Activated T-helper 17 cell treated with anti-CD3 and anti-CD28 coated beads, Interleukin-2, amount 50 U/mL, for 72 hours (primary cell): ENCODE measurements around the gene ZNF423. TPM values are rescaled to one million over a fixed set of nuclear protein-coding genes. Genes with fewer than 3 reads are reported as not detected.

Experiments used
- ATAC-seq: fragments of 150-1000 bp; cut with Tn5 transposase; replicated peaks from 2 replicates; pipeline ENCODE4 v1.10.0; 2021; ENCODE audit warnings: mild to moderate bottlenecking, moderate library complexity
- H3K27ac Mint-ChIP-seq: one replicate; pipeline ENCODE4 v1.8.0; 2022; ENCODE audit warnings: mixed read lengths
- H3K27me3 Mint-ChIP-seq: one replicate; pipeline ENCODE4 v1.8.0; 2022; ENCODE audit warnings: mixed read lengths
- H3K36me3 Mint-ChIP-seq: one replicate; pipeline ENCODE4 v1.8.0; 2022; ENCODE audit warnings: low read depth, mild to moderate bottlenecking, mixed read lengths
- H3K4me1 Mint-ChIP-seq: one replicate; pipeline ENCODE4 v1.8.0; 2022; ENCODE audit warnings: mixed read lengths
- H3K4me3 Mint-ChIP-seq: one replicate; pipeline ENCODE4 v1.8.0; 2022; ENCODE audit warnings: mild to moderate bottlenecking, mixed read lengths
- H3K9me3 Mint-ChIP-seq: one replicate; pipeline ENCODE4 v1.8.0; 2022; ENCODE audit warnings: mixed read lengths
- total RNA-seq, 2 donors: library from RNA; stranded (reverse); gene quantifications; one replicate each; pipeline ENCODE4 v1.2.3, GENCODE V29; 2022

The ZNF423 gene
- total RNA-seq, 2 donors from 2014 or later, result not detected

DNA sequence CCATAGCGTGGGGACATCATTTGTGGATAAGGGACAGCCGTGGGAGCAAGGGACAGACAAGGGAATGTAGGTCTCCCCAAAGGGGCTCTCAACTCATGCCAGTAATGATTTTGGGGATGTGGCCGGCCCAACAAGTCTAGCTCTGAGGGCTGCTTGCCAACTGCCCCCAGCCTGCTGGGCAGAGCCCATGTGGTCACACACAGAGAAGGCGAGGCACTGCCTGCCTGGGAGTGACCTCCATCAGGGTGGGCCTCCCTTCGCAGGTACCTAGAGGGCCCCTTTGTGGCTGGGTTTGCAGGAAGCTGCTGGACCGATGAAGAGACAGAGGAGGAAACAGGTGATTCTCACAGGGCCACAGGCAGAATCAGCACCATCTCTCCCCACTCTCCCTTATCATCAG lies 305.2 kb downstream of the ZNF423 start:
- H3K9me3 Mint-ChIP-seq, result no peaks in the 10 kb centered on the region
- no peak for ATAC-seq
- H3K27me3 Mint-ChIP-seq, result peaks cover 9% of the 10 kb centered on the region
- no peak overlapping the region for H3K4me3 Mint-ChIP-seq
- no peaks in the 10 kb centered on the region for H3K36me3 Mint-ChIP-seq
- H3K27ac Mint-ChIP-seq, result no peak overlapping the region
- H3K4me1 Mint-ChIP-seq, result no peaks in the 10 kb centered on the region

DNA sequence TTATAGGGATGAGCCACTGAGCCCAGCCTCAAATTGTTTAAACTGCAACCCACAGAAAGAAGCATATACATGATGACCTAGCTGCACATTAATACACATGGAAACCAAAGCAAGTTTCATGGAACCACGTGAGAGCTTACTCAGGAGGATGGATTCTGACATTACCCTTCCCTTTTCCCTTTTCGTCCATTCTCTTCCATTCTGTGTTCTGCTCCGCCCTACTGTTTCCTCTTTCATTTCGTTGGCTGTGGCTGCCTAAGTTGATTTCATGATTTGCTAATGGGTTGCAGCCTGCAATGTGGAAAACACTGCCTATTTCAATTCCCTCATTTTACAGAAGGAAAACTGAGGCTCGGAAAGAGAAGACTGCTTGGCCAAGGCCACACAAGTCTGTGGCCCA lies 305.8 kb downstream of the ZNF423 start:
- H3K4me1 Mint-ChIP-seq, result no peaks in the 10 kb centered on the region
- ATAC-seq, result no peak
- H3K27me3 Mint-ChIP-seq, result peaks cover 9% of the 10 kb centered on the region
- no peak overlapping the region for H3K4me3 Mint-ChIP-seq
- H3K36me3 Mint-ChIP-seq, result no peaks in the 10 kb centered on the region
- H3K9me3 Mint-ChIP-seq, result no peaks in the 10 kb centered on the region
- no peak overlapping the region for H3K27ac Mint-ChIP-seq

DNA sequence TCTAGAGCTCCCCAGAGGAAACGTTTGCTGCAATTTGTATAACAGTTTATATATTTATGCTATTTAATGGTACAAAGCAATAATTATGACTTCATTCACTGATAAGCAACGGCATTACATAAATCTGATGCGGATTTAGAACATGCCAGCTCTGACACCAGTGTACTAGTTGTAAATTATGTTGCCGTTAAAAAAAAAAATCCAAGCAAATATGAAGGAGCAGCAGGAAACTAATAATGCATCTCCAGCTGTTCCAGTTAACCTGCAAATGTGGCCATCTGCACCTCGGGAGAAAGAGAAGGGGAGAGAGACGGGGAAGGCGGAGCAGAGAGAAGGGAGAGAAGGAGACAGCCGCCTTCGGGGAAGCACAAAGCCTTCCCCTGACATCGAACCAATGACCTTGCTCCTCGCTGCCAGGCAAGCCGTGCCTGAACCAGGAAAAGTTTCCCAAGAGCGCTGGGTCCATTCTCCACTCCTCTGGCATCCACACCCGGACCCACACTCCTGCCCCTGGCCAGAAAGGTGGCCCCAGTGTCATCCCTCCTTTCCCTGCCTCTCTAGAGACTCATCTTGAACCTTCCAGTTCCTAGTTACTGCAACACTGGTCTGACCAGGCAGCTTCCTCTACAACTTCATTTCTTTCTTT lies 307.5 kb downstream of the ZNF423 start:
- H3K4me3 Mint-ChIP-seq, result no peak overlapping the region

GRCh38 chr16:49547448-49547847 lies 308.5 kb downstream of the ZNF423 start:
- no peak for ATAC-seq
- Mint-ChIP-seq H3K27ac (no peak overlapping the region), H3K27me3 (peaks cover 3% of the 10 kb centered on the region), H3K36me3 (no peaks in the 10 kb centered on the region), H3K4me1 (no peaks in the 10 kb centered on the region), H3K4me3 (no peak overlapping the region), H3K9me3 (no peaks in the 10 kb centered on the region)

More for the DNA sequence above, 307.5 kb downstream of the ZNF423 start:
- H3K9me3 Mint-ChIP-seq, result no peaks in the 10 kb centered on the region
- no peaks in the 10 kb centered on the region for H3K36me3 Mint-ChIP-seq
- H3K4me1 Mint-ChIP-seq, result no peaks in the 10 kb centered on the region
- peaks cover 3% of the 10 kb centered on the region for H3K27me3 Mint-ChIP-seq
- H3K27ac Mint-ChIP-seq, result no peak overlapping the region
- no peak for ATAC-seq

DNA sequence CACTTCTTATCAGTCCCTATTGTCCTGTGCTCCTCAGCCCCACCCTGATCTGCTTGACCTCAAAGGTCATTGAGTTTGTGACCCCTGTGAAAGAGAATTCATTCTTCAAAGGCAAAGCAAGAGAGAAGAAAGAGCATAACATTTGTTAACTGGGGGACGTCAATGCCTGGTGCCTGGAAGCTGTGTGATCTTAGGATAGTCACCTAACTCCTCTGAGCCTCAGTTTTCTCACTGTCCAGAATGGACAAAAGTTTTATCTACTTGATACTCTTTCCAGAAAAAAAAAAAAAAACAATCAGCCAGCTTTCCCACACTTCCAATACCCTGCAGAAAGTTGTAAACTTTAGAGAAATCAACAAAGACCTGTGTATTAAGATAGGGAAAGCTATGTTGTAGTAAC lies 309.2 kb downstream of the ZNF423 start:
- Mint-ChIP-seq H3K9me3 (no peaks in the 10 kb centered on the region), H3K27ac (no peak overlapping the region), H3K4me1 (no peaks in the 10 kb centered on the region), H3K36me3 (no peaks in the 10 kb centered on the region), H3K4me3 (no peak overlapping the region), H3K27me3 (peaks cover 3% of the 10 kb centered on the region)
- ATAC-seq, result no peak

DNA sequence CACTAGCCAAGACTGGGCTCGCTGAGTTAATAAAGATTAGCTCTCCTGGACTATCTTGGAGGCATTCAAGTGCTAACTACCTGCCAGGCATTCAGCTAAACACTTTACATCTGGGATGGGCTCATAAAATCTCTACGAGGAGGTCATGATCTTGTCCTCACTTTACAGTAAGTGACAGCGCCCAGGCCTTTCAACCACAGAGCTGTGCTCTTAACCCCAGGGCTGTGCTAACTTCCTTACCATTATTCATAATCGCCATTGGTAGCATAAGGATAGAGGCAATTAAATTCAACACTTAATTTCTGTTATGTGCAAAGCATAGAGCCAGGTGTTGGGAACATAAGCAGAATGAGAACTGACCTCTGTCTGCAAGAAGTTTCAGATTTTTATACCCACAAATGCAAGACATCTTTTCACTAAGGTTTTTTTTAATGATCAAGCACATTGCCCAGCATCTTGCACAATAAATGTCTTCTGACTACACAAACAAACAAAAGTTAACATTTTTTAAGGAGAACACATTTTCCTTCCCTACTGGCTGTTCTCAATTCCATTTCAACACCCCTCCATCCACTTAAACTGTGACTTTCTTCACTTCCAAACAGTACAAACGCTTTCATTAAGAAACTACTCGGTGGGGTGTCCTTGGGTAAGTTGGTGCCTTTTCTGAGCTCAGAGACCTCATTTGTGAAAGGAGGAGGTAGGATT lies 310.0 kb downstream of the ZNF423 start:
- ATAC-seq, result no peak
- Mint-ChIP-seq H3K9me3 (no peaks in the 10 kb centered on the region), H3K36me3 (no peaks in the 10 kb centered on the region), H3K27me3 (peaks cover 3% of the 10 kb centered on the region), H3K4me3 (no peak overlapping the region), H3K4me1 (no peaks in the 10 kb centered on the region), H3K27ac (no peak overlapping the region)

DNA sequence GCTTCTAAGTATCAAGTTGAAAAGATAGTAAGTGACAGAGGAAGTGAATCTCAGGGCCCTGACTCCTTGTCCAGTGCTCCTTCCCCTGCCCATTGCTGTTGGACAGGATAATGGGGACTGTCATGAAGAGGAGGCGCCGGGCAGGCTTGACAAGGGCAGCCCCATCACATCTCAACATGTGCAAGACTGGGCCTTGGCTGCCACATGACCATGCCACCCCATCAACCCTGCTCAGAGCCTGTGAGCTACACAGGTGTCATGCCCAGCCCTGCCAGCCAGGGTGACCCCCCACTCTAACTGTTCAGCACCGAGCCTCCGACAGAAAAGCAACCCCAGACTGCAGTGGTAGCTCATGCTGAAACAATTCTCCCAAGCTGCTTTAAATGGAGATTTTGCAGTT lies 310.7 kb downstream of the ZNF423 start:
- no peaks in the 10 kb centered on the region for H3K4me1 Mint-ChIP-seq
- H3K9me3 Mint-ChIP-seq, result no peaks in the 10 kb centered on the region
- ATAC-seq, result no peak
- H3K36me3 Mint-ChIP-seq, result no peaks in the 10 kb centered on the region
- H3K27me3 Mint-ChIP-seq, result peaks cover 3% of the 10 kb centered on the region
- no peak overlapping the region for H3K4me3 Mint-ChIP-seq
- no peak overlapping the region for H3K27ac Mint-ChIP-seq

DNA sequence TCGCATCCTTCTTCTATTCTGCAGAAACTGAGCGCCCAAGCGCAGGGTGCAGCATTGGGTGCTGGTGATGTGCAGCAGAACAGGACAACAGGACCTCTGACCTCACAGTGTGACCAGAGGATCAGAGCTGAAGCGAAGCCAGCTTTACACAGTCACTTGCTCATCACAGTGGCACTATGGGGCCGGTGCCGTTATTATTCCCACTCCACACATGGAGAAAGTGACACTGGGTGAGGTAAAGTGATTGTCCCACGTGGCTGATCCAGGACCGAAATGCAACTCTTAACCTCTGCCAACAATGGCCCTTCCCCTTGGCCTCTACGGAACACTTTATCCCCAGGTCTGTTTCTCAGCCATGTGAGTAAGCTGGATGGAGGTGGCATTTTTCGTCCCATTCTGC lies 311.1 kb downstream of the ZNF423 start:
- Mint-ChIP-seq H3K27me3 (peaks cover 3% of the 10 kb centered on the region), H3K4me1 (no peaks in the 10 kb centered on the region), H3K27ac (no peak overlapping the region), H3K36me3 (no peaks in the 10 kb centered on the region), H3K4me3 (no peak overlapping the region), H3K9me3 (no peaks in the 10 kb centered on the region)
- ATAC-seq, result no peak

GRCh38 chr16:49543631-49543946 lies 312.3 kb downstream of the ZNF423 start:
- H3K27ac Mint-ChIP-seq, result no peak overlapping the region
- no peak overlapping the region for H3K4me3 Mint-ChIP-seq
- ATAC-seq, result no peak
- H3K27me3 Mint-ChIP-seq, result peaks cover under 1% of the 10 kb centered on the region
- H3K36me3 Mint-ChIP-seq, result no peaks in the 10 kb centered on the region
- H3K9me3 Mint-ChIP-seq, result no peaks in the 10 kb centered on the region
- H3K4me1 Mint-ChIP-seq, result no peaks in the 10 kb centered on the region

DNA sequence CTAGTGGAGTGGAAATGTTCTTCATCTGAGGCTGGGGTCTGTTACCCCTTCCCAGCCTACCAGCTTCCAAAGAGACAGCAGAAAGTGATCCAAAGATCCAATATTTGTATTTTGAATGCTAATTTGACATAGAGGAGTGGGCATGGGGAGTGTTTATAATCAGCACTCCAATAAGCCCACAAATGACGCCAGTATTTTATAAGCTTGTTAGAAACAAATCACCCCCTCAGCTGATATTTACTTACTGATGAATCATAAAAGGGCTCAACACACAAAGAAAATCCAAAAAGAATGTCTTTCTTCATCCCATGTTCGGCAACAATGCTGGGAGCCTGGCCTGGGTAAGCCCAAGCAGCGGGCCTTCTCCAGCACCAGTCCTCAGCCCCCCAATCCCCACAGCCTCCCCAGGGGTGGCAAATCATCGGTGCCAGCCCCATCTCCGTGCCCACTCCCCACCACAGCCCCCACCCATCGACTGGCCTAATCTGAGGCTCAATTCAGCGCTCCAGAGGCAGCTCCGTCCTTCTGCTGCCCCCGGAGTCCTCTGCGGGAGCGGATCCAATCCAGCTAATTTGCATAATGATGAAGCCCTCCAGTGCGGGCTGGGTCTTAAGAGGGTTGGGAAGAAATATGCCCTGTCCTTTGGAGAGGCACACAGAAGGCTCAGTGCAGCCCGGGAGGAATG lies 312.8 kb downstream of the ZNF423 start:
- H3K4me1 Mint-ChIP-seq, result no peaks in the 10 kb centered on the region
- no peak overlapping the region for H3K27ac Mint-ChIP-seq
- H3K36me3 Mint-ChIP-seq, result no peaks in the 10 kb centered on the region
- H3K4me3 Mint-ChIP-seq, result no peak overlapping the region
- no peaks in the 10 kb centered on the region for H3K9me3 Mint-ChIP-seq
- no peaks in the 10 kb centered on the region for H3K27me3 Mint-ChIP-seq
- ATAC-seq, result no peak

DNA sequence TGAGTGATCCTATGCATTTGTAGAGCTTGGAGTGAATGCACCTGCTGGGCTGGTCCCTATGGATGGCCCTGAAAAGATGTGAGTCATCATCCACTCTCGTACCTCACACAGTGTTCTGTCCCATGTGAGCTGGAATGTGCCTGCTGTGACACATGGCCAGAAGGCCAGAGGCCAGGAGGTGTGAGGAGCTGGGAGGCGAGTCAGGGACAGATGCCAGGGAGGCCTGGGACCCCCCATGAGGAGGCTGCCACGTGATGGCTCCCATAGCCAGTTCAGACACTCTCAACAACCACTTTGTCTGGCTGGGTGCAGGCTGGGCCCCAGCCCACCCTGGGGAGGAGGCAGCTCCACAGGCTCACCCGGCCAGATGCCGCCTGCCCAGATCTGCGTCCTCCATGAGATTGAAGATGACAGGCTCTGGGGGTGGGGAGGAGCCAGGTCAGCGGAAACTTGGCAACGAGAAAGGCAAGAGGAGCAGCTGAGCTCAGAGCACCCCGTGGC lies 313.5 kb downstream of the ZNF423 start:
- H3K36me3 Mint-ChIP-seq, result no peaks in the 10 kb centered on the region
- H3K9me3 Mint-ChIP-seq, result no peaks in the 10 kb centered on the region
- no peak overlapping the region for H3K4me3 Mint-ChIP-seq
- no peak overlapping the region for H3K27ac Mint-ChIP-seq
- no peaks in the 10 kb centered on the region for H3K27me3 Mint-ChIP-seq
- ATAC-seq, result no peak
- H3K4me1 Mint-ChIP-seq, result no peaks in the 10 kb centered on the region

DNA sequence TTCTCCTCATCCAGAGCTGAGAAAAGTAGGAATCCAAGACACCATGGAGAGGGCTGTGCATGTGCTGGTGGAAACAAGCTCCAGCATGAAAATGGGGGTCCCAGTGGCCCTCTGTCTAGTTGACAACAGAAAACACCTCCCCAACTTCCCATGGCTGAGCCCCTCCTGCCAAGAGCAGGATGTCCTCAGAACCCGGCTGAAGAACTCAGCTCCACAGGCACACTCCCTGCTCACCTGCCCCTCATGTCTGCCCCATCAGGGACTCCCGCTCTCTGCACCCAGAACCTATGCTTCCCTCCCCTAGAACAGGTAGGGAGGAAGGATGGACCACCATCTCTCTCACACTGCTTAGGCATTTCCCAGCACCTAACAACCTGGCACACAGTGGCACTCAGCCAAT lies 315.1 kb downstream of the ZNF423 start:
- H3K36me3 Mint-ChIP-seq, result no peaks in the 10 kb centered on the region
- no peaks in the 10 kb centered on the region for H3K9me3 Mint-ChIP-seq
- H3K27me3 Mint-ChIP-seq, result no peaks in the 10 kb centered on the region
- H3K27ac Mint-ChIP-seq, result no peak overlapping the region
- no peaks in the 10 kb centered on the region for H3K4me1 Mint-ChIP-seq
- ATAC-seq, result no peak
- H3K4me3 Mint-ChIP-seq, result no peak overlapping the region

DNA sequence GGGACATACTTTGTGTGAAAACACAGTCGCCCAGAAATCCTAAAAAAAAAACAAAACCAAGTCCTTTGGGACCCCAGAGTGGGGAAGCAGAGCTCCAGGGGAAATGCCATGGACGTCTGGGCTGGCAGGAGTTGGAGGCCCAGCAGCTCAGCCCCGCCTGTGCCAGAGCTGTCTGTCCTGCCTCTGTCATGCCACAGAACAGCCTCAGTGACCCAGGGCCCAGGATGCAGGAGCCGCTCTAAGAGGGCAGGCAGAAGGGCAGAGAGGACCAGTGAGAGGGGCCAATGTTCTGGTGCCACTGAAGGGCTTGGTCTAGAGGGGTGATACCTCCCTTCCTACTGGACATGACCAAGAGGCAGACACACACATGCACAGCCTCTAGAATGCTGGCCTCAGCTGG lies 316.2 kb downstream of the ZNF423 start:
- no peaks in the 10 kb centered on the region for H3K27me3 Mint-ChIP-seq
- H3K4me3 Mint-ChIP-seq, result no peak overlapping the region
- no peaks in the 10 kb centered on the region for H3K4me1 Mint-ChIP-seq
- H3K27ac Mint-ChIP-seq, result no peak overlapping the region
- ATAC-seq, result no peak
- no peaks in the 10 kb centered on the region for H3K9me3 Mint-ChIP-seq
- no peaks in the 10 kb centered on the region for H3K36me3 Mint-ChIP-seq

- H3K4me1 Mint-ChIP-seq, result no peaks in the 10 kb centered on the region
- H3K9me3 Mint-ChIP-seq, result no peaks in the 10 kb centered on the region
- no peaks in the 10 kb centered on the region for H3K36me3 Mint-ChIP-seq
- no peak overlapping the region for H3K27ac Mint-ChIP-seq
- H3K27me3 Mint-ChIP-seq, result no peaks in the 10 kb centered on the region
- no peak overlapping the region for H3K4me3 Mint-ChIP-seq
- ATAC-seq, result no peak
Measured at GRCh38 chr16:49537924-49538459, 317.9 kb downstream of the ZNF423 start.
